ENCODE results near the gene TGFBRAP1. TPM values are rescaled to one million over a fixed set of nuclear protein-coding genes. Genes with fewer than 3 reads are reported as not detected.

The TGFBRAP1 gene
- total and polyA plus RNA-seq, 2 experiments from 2014 or later = 8.5 to 11.3 TPM

GRCh38 chr2:105242286-105242993 lies 87.1 kb downstream of the TGFBRAP1 start:
- in situ Hi-C loops (cut with MboI) = no loop called here
- peaks cover 11% of the 10 kb centered on the region for H3K4me1 ChIP-seq (ENCODE audit: insufficient read depth)
- no peak overlapping the region for H2AFZ ChIP-seq
- no peak overlapping the region for H3K4me2 ChIP-seq (ENCODE audit: unreplicated experiment)
- 88 to 92% methylated on average over 50 of the region's 50 CpGs for WGBS, 2 experiments (ENCODE audit: low coverage in 1 of 2, low lambda C conversion rate in 2 of 2, missing lambda C conversion rate in 2 of 2)
- no peaks in the 10 kb centered on the region for H3K27me3 ChIP-seq (replicated peaks; ENCODE audit: insufficient read depth)
- no peak for TF ChIP-seq EZH2phosphoT487 (IDR thresholded peaks at IDR 0.05; ENCODE audit: insufficient read depth, low read depth)
- no peak for TF ChIP-seq EZH2 (IDR thresholded peaks at IDR 0.05; ENCODE audit: insufficient read depth, poor library complexity, severe bottlenecking)
- no peaks in the 10 kb centered on the region for H3K9me2 ChIP-seq (ENCODE audit: insufficient read depth)
- H3K9ac ChIP-seq = no peak overlapping the region
- H4K20me1 ChIP-seq (ENCODE audit: insufficient read depth) = no peaks in the 10 kb centered on the region
- no peaks in the 10 kb centered on the region for H3K79me2 ChIP-seq (ENCODE audit: insufficient read depth)
- H3K9me3 ChIP-seq (ENCODE audit: low read depth) = no peaks in the 10 kb centered on the region
- DNase-seq = no peak
- no peak overlapping the region for H3K4me3 ChIP-seq
- no peaks in the 10 kb centered on the region for H3K36me3 ChIP-seq (ENCODE audit: low read depth)
- peaks cover 12% of the 10 kb centered on the region; the same call in 1 of the 2 replicates for H3F3A ChIP-seq (ENCODE audit: insufficient read depth)
- no peak overlapping the region for H3K27ac ChIP-seq

- TF ChIP-seq EZH2phosphoT487 (IDR thresholded peaks at IDR 0.05; ENCODE audit: insufficient read depth, low read depth) (no peak), EZH2 (IDR thresholded peaks at IDR 0.05; ENCODE audit: insufficient read depth, poor library complexity, severe bottlenecking) (no peak)
- no peak within 1 kb of the TSS for H3K9ac ChIP-seq
- 72 to 76% methylated on average over 10 of the region's 10 CpGs for WGBS, 2 experiments (ENCODE audit: low coverage in 1 of 2, low lambda C conversion rate in 2 of 2, missing lambda C conversion rate in 2 of 2)
- H3K27ac ChIP-seq = no peak within 1 kb of the TSS
- in situ Hi-C loops (cut with MboI) = no loop called here
- H3K4me3 ChIP-seq = no peak within 1 kb of the TSS
- H3K4me2 ChIP-seq (ENCODE audit: unreplicated experiment) = no peak within 1 kb of the TSS
- H3F3A ChIP-seq (ENCODE audit: insufficient read depth) = peaks cover 12% of the 10 kb centered on the region; the same call in 1 of the 2 replicates
- DNase-seq = no peak
- no peaks in the 10 kb centered on the region for H3K27me3 ChIP-seq (replicated peaks; ENCODE audit: insufficient read depth)
- H4K20me1 ChIP-seq (ENCODE audit: insufficient read depth) = no peaks in the 10 kb centered on the region
- H3K79me2 ChIP-seq (ENCODE audit: insufficient read depth) = no peaks in the 10 kb centered on the region
- peaks cover 11% of the 10 kb centered on the region for H3K4me1 ChIP-seq (ENCODE audit: insufficient read depth)
- H3K9me3 ChIP-seq (ENCODE audit: low read depth) = no peaks in the 10 kb centered on the region
- no peaks in the 10 kb centered on the region for H3K36me3 ChIP-seq (ENCODE audit: low read depth)
- H3K9me2 ChIP-seq (ENCODE audit: insufficient read depth) = no peaks in the 10 kb centered on the region
- H2AFZ ChIP-seq = no peak within 1 kb of the TSS
Observed at GRCh38 chr2:105241443-105241842, 88.1 kb downstream of the TGFBRAP1 start, which contains the start of gene GPR45. Gene GPR45 (plus strand): TSS chr2:105241743. CDS start chr2:105241859, 116 bp downstream.

GRCh38 chr2:105239924-105240323 lies 89.6 kb downstream of the TGFBRAP1 start:
- no peak overlapping the region for H3K4me3 ChIP-seq
- H3K9me2 ChIP-seq (ENCODE audit: insufficient read depth) = no peaks in the 10 kb centered on the region
- H3K79me2 ChIP-seq (ENCODE audit: insufficient read depth) = no peaks in the 10 kb centered on the region
- peaks cover 11% of the 10 kb centered on the region for H3K4me1 ChIP-seq (ENCODE audit: insufficient read depth)
- H3F3A ChIP-seq (ENCODE audit: insufficient read depth) = peaks cover 12% of the 10 kb centered on the region; the same call in 1 of the 2 replicates
- 66 to 68% methylated on average over 2 of the region's 2 CpGs for WGBS, 2 experiments (ENCODE audit: low coverage in 1 of 2, low lambda C conversion rate in 2 of 2, missing lambda C conversion rate in 2 of 2)
- no peaks in the 10 kb centered on the region for H3K9me3 ChIP-seq (ENCODE audit: low read depth)
- H3K9ac ChIP-seq = no peak overlapping the region
- TF ChIP-seq EZH2phosphoT487 (IDR thresholded peaks at IDR 0.05; ENCODE audit: insufficient read depth, low read depth) (no peak), EZH2 (IDR thresholded peaks at IDR 0.05; ENCODE audit: insufficient read depth, poor library complexity, severe bottlenecking) (no peak)
- H3K36me3 ChIP-seq (ENCODE audit: low read depth) = no peaks in the 10 kb centered on the region
- H3K4me2 ChIP-seq (ENCODE audit: unreplicated experiment) = peak overlapping the region; percentile 62
- peak; percentile 94 for DNase-seq
- H3K27me3 ChIP-seq (replicated peaks; ENCODE audit: insufficient read depth) = 0 out of 2 replicates have a peak, but pooled peaks cover 3% of the 10 kb centered on the region
- in situ Hi-C loops (cut with MboI) = no loop called here
- H2AFZ ChIP-seq = no peak overlapping the region
- H4K20me1 ChIP-seq (ENCODE audit: insufficient read depth) = no peaks in the 10 kb centered on the region
- peak overlapping the region; percentile 40 for H3K27ac ChIP-seq

- Histone ChIP-seq H2AFZ (no peak overlapping the region; the same call in 1 of the 2 replicates), H3K4me1 (ENCODE audit: insufficient read depth) (peaks cover 11% of the 10 kb centered on the region), H3K4me3 (no peak overlapping the region), H4K20me1 (ENCODE audit: insufficient read depth) (no peaks in the 10 kb centered on the region), H3K9ac (no peak overlapping the region), H3K27ac (no peak overlapping the region), H3K79me2 (ENCODE audit: insufficient read depth) (no peaks in the 10 kb centered on the region), H3K9me2 (ENCODE audit: insufficient read depth) (no peaks in the 10 kb centered on the region), H3K9me3 (ENCODE audit: low read depth) (no peaks in the 10 kb centered on the region), H3K36me3 (ENCODE audit: low read depth) (no peaks in the 10 kb centered on the region), H3K27me3 (replicated peaks; ENCODE audit: insufficient read depth) (0 out of 2 replicates have a peak, but pooled peaks cover 3% of the 10 kb centered on the region), H3F3A (ENCODE audit: insufficient read depth) (peaks cover 12% of the 10 kb centered on the region; the same call in 1 of the 2 replicates), H3K4me2 (ENCODE audit: unreplicated experiment) (no peak overlapping the region)
- TF ChIP-seq EZH2phosphoT487 (IDR thresholded peaks at IDR 0.05; ENCODE audit: insufficient read depth, low read depth) = no peak
- no peak for TF ChIP-seq EZH2 (IDR thresholded peaks at IDR 0.05; ENCODE audit: insufficient read depth, poor library complexity, severe bottlenecking)
- in situ Hi-C loops (cut with MboI) = no loop called here
- WGBS, 2 experiments (ENCODE audit: low coverage in 1 of 2, low lambda C conversion rate in 2 of 2, missing lambda C conversion rate in 2 of 2) = 77 to 83% methylated on average over 14 of the region's 14 CpGs
- DNase-seq = no peak
Observed at GRCh38 chr2:105238664-105239240, 90.8 kb downstream of the TGFBRAP1 start.
